Cerebellar cortex (tissue), 1 donor: Measurements from ENCODE around the gene BNC2.

Experiments
- DNase-seq: peaks from one replicate; pipeline ENCODE4 v3.0.0-alpha.2; 2015; ENCODE audit warnings: low spot score

Gene BNC2

DNA sequence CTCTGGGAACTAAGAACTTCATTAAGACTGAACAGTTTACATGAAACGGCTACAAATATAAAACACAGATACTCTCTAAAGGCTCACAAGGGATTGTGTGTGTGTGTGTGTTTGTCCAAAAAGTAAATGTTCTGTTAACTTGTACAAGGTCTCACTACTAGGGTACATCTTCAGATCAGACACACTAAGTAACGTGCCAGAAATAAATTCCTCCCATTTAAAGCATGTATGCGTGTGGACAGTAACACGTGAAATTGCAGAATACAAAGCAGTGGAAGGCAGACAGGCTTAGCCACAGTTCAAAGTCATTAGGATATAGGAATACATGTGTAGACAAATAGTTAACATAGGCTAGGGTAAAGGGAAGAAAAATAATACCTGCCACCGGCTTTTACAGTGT is 1.8 kb downstream of the BNC2 start:
- no peak for DNase-seq

DNA sequence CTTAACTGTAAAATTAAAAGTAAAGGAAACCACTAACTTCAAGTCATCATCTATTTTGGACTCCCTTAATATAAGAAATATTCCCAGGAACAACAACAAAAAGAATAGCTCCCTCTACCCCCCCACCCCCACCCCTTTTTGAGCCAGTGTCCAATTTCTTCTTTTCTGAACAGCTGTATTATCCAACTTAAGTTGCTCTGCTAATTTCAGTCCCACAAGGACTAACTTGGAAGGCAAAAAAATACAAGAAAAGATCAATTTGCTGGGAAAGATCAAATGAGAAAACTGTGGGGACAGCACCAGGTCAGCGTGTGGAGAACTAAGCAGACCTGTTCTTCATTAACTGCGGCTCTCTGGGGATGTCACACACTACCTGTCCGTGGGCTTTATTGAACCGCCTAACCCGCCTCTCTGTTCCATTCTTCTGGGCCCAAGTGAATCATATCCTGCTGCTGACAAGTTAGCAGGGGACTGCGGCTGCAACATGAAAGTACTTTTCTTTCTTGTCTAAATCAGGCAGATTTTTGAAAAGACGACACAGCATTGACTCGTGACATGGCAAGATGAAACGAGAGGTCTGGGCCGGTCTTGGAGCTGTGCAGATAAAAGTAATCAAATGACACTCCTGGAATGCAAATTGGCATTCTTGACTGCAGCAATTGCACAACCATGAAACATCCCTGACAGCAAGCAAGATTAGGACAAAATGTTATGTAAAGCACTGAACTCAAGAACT is 2.7 kb downstream of the BNC2 start:
- DNase-seq = no peak

- DNase-seq = no peak
These were observed 3.9 kb downstream of the BNC2 start for GRCh38 chr9:16866587-16866986.

- no peak for DNase-seq
These were observed 5.6 kb downstream of the BNC2 start for GRCh38 chr9:16864649-16865434.

DNA sequence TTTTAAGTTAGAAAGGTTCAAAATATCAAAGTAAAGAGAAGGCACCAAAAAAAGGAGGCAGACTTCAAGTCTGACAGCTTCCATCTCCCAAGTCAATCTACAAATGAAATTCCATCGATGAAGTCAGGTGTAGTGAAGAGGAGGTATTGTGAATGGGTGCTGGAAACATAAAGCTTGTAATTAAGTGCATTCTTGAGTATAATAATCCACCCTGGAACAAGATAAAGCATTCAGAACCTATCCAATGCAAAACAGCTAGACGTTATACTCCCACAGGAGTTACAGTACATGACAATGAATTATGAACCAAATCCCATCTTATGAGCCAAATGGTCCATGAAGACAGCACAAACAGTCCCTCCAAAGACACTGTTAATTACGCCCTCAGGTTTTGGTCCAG is 22.3 kb downstream of the BNC2 start:
- DNase-seq = no peak

DNA sequence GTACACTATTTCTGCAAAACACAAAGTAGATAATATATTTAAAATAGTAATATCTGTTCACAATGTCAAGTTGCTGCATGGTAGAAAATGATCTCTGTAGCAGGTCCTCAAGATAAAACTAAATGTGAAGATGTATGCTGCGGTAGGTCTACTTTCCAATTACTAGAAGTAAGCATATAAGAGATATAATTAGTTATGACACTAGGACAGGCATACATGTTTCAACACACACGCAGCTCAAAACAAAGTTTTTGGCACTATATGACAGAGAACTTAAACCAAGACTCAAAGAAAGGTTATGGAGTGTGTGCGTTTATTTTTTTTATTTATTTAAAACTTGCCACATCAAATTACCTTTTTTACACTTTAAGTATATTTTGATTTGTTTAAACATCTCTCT is 23.5 kb downstream of the BNC2 start:
- DNase-seq = no peak

DNA sequence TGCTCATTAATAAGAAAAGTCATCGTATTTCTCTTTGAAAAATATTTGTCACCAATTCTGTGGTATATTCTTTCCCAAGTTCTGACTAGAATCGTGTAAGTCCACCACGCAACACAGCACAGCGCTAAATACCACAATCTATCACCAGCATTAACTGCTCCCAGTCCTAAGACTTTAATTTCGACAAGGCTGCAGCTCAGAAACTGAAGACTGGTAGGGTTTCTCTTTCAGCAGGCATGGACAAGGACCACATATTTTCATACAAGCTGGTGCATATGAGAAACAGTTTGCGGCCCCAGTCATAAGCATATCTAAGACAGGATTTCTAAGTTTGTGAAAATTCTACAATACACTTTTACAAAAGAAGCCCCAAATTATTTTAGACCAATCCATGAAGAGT is 24.1 kb downstream of the BNC2 start:
- no peak for DNase-seq

- DNase-seq = no peak
These were observed 35.7 kb downstream of the BNC2 start for GRCh38 chr9:16834817-16835216.

DNA sequence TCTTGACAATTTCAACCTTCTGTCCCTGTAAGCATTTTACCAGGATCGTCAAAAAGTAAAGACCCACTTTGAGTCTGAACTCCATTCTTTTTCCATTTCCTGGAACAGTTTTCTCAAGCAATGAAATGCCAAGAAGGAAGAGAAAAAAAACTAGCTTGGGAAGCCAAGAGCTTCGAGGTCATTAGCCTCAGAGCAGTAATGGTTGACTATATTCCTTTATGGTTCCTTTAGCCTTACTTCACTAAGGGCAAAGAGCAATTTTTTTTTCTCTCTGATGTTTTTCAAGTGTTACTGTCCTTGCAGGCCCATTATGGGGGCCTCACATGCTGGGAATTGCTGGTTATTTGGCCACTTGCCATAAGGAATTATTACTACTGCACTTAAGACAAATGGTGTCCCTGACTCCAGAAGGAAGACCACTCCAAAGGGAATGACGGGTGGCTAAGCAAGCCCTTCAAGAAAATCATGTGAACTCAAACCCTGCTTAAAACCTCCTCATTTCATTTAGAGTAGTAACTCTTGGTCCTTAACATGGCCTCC is 37.1 kb downstream of the BNC2 start:
- DNase-seq = no peak

GRCh38 chr9:16832101-16832500 is 38.4 kb downstream of the BNC2 start:
- no peak for DNase-seq

DNA sequence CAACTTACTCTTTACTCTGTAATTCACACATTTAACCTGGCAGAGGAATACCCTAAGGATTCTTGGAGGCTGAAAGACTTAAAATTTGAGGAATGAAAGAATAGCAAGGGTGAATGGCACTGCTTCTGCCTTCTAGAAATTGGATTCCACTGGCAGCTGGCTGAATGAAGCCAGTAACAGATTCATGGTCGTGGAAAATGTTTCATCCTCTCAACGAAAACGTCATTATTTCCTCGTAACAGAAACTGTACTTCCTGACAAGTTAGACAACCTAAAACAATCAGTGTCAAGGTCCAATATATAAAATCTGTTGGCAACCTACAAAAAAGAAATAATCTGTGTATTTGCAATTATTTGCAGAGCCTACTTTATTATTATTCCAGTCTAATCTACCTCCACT is 39.7 kb downstream of the BNC2 start:
- DNase-seq = no peak

- DNase-seq = peak; percentile 5
These were observed 41.9 kb downstream of the BNC2 start for GRCh38 chr9:16828340-16829281.

DNA sequence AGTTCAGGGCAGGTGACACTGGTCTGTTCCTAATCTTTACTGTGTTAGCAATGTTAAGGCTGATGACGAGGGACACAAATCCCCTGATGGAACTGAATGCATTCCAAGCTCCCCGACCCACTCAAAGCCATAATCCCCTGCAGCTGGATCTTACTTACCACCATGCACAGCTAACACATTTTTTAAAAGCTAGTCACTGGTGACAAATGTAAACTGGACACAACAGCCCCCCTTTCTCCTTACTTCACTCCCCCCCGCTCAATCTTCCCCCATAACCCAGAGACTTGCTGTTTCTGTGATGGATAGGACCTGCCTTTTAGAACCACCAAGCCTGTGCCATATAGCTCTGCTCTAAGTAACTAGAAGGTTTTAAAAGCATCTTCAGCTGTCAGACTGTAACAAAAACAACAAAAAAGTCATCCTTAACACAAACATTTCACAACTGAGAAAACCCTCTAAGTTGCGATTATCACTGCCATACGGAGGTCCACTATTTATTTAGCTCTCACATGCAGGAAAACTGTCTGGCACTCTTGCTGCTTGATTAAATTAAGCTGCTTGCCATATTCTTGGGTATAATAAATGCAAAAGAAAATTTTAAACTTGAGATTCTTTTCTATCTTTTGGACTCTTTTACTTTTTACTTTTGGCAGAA is 44.4 kb downstream of the BNC2 start:
- no peak for DNase-seq

DNA sequence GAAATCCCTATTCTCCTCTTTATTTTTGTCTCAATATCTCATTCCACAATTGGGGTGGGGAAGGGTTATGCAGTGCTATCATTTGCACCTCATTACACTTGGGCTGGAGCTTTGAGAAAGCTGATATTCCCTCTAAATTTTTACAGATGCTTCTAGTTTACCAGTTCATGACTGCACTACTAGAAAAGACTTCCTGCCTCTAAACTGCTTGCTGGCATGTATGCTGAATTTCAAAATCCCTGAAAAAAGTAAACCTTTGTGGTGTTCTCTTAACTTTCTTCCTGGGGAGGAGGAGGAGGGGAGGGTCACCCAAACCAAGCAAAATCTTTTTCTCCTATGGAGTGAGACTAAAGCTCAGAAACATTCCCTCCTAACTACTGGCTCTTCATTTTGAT is 45.1 kb downstream of the BNC2 start:
- no peak for DNase-seq

- DNase-seq = peak; percentile 17
These were observed 45.7 kb downstream of the BNC2 start for GRCh38 chr9:16824545-16825330.

DNA sequence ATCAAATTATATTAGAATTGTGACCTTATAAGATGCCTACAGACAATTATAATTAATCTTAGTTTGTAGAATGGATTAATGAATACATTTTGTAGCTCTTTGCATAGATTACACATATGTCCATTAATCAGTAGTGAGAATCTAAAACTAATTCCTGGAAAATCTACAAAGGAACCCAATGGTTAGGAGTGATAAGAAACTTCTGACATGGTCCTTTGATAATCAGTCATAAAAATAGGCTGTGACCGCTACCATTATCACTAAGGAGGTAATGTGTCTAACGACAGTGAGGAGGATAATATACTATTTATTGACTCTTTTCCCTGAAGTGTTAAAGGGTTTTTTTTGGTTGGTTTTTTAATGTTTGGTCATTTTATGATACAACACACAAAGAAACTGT is 46.6 kb downstream of the BNC2 start:
- no peak for DNase-seq

GRCh38 chr9:16821344-16821743 is 49.1 kb downstream of the BNC2 start:
- no peak for DNase-seq

DNA sequence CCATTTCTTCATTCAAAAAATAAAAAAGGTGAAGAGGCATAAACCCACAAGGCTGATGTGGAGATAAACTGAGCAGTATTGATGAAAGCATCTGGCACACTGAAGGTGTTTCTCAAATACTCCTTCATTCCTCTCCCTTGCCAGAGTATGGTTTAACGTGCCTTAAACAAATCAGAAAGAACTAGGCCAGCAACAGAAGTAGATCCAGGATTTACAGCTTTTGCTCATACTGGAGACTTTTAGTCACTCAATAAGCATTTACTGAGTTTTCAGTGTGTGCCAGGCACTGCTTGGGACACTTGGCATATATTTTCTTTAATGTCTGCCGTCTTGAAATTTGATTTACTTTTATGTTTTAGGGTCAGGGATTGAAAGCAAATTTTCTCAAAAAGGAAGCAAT is 53.0 kb downstream of the BNC2 start:
- DNase-seq = no peak

- no peak for DNase-seq
These were observed 53.5 kb downstream of the BNC2 start for GRCh38 chr9:16817002-16817401.

GRCh38 chr9:16816011-16816410 is 54.5 kb downstream of the BNC2 start:
- no peak for DNase-seq

- no peak for DNase-seq
These were observed 55.4 kb downstream of the BNC2 start for GRCh38 chr9:16815079-16815478.
